ENCODE data around the gene FBXW11.
"Not testable (repeated sequence)": the region's sequence is repeated elsewhere in the genome, so short reads cannot be mapped to it uniquely, and the experiment has no call there.

The FBXW11 gene

DNA sequence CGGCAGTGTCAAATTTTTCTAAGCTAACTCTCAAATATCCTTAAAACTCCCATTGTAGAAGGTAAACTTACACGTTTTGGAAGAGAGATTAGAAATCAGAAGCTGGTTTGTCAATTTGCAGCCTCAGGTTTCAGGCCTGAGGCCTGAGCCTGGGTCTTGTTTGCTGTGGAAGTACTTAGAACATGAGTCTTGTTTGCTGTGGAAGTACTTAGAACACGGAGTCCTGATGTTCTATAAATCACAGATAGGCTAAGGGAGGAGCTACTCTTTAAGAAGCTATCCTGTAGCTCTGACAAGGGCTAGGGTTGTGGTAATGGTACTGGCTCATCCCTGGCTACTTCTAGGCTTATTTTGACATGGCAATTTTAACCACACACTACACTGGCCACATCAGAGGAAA lies 97.8 kb downstream of the FBXW11 start:
- DNase-seq (ENCODE audit: low read depth): no peak

DNA sequence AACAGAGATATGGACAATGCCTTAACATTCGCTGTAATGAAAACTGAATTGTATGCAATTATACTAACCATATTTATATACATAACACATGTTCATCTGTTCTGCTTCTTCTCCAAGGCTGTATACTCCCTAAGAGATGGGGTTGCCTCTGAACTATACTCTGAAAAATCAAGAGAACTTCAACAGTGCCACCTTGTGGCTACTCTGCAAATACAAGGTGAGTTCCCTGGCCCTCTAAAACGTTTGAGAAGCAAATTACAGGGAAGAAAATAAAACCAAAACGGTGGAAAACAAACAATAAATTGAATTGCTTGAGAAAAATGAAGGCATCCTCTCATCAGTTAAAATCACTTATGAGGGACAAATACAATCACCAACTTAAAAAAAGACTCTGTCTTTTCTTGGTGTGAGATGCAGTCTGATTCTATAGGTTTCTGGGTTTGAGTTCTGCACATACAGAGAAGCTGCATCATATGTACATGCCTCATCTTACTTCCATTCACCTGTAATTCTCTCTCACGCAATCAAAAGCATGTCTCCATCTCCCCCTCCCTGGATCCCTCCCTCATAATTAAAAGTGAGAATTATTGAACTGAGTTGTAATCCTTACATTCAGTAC lies 98.6 kb downstream of the FBXW11 start:
- DNase-seq (ENCODE audit: low read depth): peak; percentile 44

DNA sequence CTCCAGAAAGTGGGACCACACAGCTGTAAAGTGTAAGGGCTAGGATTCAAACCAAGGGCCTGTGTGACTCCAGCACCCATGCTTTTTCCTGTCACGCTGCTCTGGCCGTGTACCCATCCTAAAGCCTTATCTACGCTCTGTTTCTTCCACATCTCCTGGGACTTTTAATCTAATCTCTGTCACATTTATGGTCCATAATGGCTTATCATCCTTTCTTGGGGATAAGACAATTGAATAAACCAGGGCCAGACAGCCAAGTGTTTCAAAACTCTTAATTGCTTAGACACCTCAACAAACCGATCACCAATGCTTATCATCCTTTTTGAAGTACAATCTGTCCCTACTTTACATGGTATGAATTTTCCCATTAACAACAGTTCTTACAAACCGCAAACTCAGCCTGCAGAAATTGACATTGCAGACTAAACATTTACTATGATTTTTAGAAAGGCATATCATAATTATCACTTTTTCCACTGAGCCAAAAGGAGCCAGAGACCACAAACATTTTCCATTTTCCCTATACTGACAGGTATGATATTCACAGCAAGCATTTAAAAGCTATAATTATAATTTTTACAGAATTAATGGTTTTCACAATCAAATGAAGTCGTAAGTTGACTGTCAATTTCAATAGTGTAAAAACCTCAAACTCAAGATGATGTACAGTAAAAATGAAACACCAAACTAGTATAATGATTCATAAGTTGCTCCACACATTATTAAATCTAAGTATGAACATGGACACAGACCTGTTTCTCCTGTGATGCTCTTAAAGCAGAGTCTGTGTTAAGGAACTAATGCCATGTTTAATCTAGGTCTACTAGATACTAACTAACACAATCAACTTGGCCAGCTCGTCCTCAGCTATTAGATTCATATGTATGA lies 99.5 kb downstream of the FBXW11 start:
- DNase-seq (ENCODE audit: low read depth): no peak

DNA sequence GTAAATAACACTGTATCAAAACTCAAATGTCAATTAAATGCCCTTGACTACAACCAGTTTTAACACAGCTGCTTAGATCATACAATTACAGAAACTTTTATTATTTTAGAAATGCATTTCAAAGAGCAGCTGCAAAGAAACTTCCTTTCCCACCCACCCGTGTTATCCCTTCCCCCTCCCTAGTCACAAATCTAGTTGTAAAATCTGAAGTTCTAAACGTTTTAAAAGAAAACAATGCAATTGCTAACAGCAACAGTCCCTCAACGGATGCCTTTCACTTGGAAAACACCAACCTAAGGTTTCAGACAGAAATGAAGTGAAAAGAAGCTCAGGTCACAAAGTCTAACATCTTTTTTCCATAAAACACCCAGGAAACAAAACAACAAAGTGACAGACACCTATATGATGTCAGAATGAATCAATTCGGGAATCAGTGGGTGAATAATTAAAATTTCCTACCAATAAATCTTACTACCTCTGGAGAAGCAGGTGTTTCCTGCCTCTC lies 100.3 kb downstream of the FBXW11 start:
- no peak for DNase-seq (ENCODE audit: low read depth)

DNA sequence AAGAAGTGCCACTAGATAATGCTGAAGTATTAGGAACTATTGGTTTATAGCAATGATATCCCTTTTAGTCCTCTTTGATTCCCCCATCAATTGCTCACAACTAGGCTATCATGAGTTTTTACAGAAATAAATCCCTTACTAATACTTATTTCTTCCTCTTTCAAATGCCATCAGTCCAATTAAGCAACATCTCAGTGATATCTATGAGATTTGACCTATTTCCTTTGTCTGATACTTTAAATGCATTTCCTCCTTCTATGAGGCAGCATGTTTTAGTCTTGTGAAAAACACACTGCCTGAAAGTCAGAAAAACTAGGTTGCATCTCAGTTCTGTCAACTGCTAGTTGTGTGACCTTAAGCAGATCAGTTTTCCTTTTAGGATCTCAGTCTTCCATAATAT lies 101.6 kb downstream of the FBXW11 start:
- no peak for DNase-seq (ENCODE audit: low read depth)

DNA sequence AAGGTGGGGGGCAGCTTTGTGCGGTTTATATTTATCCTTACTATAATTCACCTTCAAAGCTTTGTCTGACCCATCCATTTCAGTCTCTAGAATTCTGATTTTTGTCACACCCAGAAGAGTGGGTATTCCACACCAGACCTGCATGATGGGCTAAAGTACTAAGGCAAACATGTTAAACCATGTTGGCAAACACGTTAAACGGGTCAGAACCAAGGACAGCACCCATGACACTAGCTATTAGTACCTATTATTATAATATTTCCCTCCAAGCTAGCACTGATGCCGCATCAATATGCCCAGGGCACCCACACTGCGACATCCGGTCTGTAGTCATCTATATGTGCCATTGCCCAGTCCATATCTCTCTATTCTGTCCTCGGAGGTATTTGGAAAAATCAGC lies 104.7 kb downstream of the FBXW11 start:
- no peak for DNase-seq (ENCODE audit: low read depth)

DNA sequence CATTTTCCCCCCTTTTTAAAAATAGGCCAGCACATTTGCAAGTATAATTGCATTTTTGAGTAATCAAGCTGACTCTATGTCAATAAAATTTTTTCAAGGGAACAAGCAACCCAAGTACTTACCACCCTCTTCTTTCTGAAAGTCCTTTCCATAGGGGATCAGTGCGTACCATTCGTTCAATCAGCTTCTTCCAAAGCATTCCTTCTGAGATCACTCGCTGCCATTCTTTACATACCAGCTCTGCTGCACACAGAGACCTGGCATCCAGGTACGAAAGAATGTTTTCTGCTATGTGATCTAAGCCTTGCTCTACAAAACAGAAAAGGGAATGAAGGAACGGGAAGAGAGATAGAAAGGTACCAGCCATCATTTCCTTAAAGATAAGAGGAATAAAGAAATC lies 106.6 kb downstream of the FBXW11 start:
- no peak for DNase-seq (ENCODE audit: low read depth)

DNA sequence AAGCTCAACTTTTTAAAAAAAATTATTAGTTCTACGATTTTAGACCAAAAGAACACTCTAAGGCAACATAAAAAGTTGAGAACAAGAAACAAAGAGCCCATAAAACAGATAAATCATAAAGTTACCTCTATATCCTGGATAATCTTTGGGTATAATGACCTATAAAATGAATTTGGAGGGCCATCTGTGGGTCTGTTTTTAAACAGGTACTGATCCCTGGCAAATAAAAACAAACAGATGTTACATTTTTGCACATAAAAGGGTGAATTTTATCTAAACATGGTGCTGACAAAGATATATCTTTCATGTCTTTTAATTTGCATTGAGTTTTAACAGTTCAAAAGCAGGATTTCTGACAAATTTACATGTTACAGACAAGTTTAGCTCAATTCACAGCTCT lies 107.6 kb downstream of the FBXW11 start:
- DNase-seq (ENCODE audit: low read depth): no peak

DNA sequence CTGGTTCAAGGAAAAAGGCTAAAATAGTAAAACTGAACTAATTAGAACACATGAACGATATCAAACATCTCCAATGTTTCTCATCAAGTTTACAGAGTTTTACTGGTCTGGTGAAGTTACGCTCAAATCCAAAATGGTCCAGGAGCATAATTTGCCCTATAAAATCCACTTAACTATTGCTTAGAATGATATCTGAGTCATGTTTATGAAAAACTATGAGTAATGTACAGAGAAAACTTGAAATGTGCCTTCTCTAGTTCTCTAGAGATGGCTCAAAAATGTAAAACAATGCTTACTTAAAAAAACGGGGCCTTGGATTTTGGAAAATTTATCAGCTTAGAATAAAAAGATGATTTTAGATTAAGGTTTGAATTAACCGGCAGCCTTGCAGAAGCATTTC lies 108.1 kb downstream of the FBXW11 start:
- no peak for DNase-seq (ENCODE audit: low read depth)

DNA sequence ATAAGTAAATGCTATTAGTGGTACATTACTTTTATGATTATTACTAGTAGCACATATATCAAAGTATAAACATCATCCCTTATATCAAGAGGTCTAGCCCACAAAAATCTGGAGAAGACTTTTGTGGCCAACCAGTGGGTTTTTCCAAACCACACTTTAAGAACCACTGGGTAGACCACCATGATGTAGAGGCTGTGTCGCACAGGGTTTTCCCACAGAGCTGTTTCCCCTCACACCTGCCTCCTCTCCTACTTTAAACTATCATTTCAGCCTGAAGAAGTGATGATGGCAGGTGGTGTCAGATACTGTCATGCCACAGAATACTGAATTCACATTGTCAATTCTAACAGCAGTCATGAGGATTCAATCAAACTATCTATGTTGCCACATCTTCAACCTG lies 109.2 kb downstream of the FBXW11 start:
- DNase-seq (ENCODE audit: low read depth): no peak

DNA sequence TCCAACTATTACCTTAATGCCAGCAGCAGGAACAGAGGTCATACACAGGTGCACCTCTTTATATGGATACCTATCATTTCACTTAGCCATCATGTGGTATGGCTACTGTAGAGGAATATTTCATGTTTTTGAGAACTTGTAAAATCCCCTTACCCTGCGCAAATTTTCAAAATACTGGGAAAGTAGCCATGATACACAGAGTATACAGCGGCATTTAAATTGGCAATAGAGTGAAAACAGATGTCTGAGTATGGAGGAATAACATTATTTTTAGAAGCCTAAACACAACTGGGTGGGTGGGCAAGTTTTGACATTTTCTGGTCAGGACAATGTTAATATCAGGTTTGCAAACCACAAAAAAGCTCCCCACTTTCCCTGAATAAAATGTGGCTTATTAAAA lies 111.4 kb downstream of the FBXW11 start:
- DNase-seq (ENCODE audit: low read depth): no peak

DNA sequence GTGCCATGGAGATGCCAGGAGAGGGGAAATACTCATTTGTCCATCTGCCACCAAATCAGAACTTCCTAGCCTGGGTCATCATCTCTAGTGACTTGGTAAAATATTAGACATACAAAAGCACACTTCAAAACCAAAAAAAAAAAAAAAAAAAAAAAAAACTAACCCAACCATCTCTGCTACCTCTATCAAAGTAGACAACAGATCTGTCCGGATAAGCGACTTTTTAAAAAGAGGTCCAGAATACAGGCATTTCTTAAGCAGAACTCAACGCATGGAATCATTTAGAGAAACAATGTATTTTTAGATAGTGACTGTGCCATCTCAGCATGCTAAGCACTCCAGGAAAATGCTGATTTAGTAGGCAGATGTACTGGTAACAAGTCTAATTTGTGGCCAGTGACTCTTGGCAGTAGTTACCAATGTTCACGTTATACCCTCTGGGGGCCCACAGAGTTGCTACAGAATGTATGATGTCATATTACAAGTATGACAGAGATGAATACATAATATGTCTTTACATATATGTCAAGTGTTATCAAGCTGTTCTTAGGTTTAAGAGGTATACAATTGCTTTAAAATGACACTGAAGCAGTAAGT lies 113.0 kb downstream of the FBXW11 start:
- peak; percentile 56 for DNase-seq (ENCODE audit: low read depth)

DNA sequence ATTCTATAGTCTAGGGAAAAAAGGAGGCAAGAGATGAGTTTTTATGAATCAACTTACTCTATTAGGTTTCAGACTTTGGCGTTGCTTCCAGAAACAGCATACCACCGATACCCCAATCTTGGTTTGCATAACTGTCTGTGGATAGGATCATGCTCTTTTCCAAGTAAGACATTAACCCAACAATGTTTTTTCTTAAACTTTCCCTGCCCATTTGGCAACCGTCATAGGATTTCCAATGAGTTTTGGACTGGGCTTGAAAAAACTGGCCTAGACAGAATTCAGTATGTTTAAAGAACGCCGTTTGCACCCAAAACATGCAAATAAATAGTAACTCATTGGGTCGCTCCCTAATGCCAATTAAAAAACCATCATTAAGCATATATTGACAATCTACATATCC lies 114.8 kb downstream of the FBXW11 start:
- no peak for DNase-seq (ENCODE audit: low read depth)

DNA sequence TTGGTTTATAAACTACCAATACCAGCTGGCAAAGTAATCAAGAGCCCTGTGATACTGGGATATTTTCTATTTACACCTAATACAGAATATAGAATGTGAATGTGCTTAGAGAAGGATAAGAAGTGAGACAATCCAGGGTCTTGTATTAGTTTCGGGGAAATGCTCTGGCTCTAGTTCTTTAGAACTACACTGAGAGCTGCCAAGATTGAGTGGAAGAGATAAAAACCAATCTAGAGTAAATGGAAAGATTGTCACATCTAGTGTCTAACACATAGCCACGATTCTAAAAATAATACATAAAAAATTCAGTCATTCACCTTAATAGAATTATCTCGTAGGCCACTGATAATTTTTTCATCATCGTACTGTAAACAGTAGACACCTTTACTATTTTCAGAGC lies 115.3 kb downstream of the FBXW11 start:
- DNase-seq (ENCODE audit: low read depth): no peak

DNA sequence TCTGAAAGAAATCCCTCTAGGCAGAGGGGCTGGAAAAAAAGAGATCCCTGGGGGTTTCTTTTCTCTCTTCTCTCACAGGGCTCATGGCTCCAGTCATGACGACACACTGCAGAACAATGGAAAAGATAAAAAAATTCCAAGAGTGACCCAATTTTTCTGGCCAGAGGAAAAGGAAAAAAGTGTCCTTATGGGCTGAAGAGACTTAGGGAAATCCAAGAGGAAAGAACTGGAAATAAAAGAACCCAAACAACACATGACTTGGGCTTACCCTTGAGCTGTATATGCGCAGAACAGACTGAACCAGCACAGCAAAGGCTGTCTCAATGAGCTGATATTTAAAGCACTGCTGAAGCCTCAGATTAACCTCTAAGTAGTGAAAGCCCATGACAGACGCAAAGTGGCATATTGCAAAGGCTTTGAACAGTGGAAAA lies 118.4 kb downstream of the FBXW11 start:
- no peak for DNase-seq (ENCODE audit: low read depth)

DNA sequence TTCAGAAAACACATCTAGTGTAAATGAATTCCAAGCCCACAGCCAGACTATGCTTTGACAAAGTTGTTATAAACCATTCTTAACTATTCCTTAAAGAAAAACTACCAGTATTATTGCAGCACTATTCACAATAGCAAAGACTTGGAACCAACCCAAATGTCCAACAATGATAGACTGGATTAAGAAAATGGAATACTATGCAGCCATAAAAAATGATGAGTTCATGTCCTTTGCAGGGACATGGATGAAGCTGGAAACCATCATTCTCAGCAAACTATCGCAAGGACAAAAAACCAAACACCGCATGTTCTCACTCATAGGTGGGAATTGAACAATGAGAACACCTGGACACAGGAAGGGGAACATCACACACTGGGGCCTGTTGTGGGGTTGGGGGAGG lies 120.4 kb downstream of the FBXW11 start:
- not testable (repeated sequence) for DNase-seq (ENCODE audit: low read depth)

DNA sequence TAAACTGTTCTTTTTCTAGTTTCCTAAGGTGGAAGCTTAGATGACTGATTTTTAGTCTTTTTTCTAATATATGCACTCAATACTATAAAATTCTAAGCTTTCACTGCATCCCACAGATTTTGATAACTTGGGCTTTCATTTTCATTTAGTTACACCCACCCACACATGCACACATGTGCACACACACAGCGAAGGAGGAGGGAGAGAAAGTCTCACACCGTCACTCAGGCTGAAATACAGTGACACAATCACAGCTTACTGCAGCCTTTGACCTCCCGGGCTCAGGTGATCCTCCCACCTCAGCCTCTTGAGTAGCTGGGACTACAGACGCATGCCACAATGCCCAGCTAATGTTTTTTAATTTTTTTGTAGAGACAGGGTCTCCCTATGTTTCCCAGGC lies 124.3 kb downstream of the FBXW11 start:
- no peak for DNase-seq (ENCODE audit: low read depth)

DNA sequence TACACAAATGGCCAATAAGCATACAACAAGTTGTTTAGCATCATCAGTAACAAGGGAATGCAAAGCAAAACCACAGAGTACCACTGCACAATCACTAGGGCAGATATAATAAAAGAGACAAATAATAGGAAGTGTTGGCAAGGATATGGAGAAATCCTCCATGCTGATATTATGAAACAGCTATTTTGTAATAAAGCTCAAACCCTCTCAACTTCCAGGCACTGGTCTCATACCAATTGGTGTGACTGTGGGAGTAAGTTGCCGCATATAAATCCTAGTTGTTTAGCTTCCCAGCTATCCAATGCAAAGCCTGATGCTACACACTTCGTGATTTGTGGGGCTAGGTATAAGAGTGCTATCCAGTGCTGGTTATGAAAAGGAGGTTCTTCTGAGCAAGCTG lies 132.2 kb downstream of the FBXW11 start:
- DNase-seq (ENCODE audit: low read depth): peak; percentile 13

DNA sequence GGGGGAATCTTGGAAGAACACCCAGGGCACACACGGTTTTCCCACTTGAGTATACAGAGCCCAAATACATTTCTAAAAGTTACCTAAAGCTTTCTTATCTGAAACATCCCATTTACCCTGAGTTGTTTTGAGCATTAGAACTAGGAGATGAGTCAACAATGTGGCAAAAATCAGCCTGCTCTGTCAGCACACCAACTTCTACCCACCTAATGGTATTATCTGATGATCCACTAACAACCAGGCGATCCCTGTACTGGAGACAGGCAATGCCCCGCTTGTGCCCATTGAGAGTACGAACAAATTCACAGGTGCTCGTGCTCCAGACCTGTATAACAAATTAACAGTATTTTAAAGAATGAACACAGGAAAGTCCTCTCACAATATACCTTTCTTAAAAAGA lies 133.8 kb downstream of the FBXW11 start:
- DNase-seq (ENCODE audit: low read depth): no peak

DNA sequence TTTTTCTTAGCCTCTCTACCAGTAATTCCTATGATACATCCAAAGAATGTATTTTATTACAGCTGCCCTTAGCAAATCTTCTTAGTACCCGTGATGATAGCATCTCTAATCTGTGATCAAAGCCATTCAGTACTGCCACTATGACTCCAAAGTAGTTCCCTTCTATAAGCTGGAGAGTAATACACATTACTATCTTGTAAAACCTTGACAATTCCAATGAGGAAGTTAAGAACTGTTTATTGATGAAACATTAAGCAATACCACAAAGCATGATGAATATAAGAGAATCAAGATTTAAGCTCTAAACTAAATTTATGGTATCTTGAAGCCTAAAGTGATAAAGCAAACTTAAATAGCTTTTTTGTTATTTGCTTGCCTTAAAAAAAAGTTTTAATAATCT lies 134.7 kb downstream of the FBXW11 start:
- no peak for DNase-seq (ENCODE audit: low read depth)

DNA sequence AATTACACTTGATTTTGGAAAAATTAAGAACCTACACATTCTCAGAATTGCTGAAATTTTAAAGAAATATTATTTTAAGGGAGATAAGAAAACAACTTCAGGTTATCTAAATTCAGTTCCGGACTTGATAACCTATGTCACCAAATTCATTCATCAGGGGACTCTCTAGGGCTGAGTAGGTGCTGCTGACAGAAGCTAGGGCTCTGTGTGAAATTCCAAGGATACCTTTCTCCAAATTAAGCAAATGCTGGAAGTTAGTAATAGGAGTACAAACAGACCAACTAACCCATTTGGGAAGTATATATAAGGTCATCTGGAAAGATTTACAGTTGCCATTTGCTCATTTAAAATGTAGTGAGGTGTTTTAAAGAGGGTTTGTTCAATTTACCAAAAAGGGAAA lies 136.5 kb downstream of the FBXW11 start:
- DNase-seq (ENCODE audit: low read depth): no peak

DNA sequence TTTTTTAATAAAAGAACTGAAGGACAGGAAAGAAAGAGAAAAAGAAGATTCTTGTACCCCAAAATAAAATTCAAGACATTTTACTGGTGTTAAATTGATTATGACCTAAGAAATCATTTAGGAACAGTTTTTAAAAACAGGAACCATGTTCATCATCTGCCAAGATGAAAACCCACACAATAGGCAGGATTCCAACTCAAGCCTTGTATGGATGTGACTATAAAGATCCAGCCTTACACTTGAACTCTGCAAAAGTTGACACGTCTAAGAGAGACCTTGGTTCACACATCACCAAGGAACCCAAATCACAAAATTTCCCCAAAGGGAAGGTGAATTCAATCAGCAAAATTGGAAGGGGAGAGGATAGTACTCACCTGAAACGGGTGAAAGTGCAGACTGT lies 138.2 kb downstream of the FBXW11 start:
- DNase-seq (ENCODE audit: low read depth): peak; percentile 25

DNA sequence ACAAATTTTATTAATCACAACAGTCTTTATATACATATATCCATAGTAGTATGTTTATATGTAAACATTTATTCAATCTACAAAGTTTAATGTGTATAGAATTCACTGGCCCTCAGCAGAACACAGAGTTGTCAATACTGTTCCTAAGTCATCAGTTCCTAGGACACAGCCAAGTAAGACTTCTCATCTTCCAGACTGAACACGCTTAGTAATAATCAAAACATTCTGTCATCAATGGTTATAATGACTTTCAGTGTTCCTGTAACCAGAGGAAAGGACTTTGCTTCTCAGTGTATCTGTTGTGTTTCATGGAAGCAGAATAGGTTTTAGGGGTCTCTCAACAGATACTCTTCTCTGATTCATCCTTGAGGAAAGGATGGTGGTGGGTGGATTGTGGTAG lies 138.7 kb downstream of the FBXW11 start:
- DNase-seq (ENCODE audit: low read depth): peak; percentile 75
